Fibroblast of lung (primary cell): ENCODE results near the gene TAF1C.

Experiments
- EZH2 ChIP-seq: IDR thresholded peaks from 2 replicates; pipeline ENCODE4 v1.5.1; 2012; ENCODE audit warnings: low read length, control low read depth, mild to moderate bottlenecking; ENCODE audit errors: missing control alignments
- TF ChIP-seq, protein P1 (sequence below), 2 donors: IDR thresholded peaks in 1 of 2; conservative IDR thresholded peaks in 1 of 2; 1 replicate in 1 of 2; 2 replicates in 1 of 2; pipeline ENCODE4 v1.5.1; 2011 to 2012; ENCODE audit warnings: low read length in 2 of 2, control low read depth in 1 of 2, inconsistent platforms in 1 of 2, low read depth in 1 of 2, mild to moderate bottlenecking in 1 of 2

GRCh38 chr16:84178146-84178765 lies 8.6 kb downstream of the TAF1C start:
- TF ChIP-seq, protein P1, sequence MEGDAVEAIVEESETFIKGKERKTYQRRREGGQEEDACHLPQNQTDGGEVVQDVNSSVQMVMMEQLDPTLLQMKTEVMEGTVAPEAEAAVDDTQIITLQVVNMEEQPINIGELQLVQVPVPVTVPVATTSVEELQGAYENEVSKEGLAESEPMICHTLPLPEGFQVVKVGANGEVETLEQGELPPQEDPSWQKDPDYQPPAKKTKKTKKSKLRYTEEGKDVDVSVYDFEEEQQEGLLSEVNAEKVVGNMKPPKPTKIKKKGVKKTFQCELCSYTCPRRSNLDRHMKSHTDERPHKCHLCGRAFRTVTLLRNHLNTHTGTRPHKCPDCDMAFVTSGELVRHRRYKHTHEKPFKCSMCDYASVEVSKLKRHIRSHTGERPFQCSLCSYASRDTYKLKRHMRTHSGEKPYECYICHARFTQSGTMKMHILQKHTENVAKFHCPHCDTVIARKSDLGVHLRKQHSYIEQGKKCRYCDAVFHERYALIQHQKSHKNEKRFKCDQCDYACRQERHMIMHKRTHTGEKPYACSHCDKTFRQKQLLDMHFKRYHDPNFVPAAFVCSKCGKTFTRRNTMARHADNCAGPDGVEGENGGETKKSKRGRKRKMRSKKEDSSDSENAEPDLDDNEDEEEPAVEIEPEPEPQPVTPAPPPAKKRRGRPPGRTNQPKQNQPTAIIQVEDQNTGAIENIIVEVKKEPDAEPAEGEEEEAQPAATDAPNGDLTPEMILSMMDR (conservative IDR thresholded peaks at IDR 0.05 in 1 of 2, IDR thresholded peaks at IDR 0.05 in 1 of 2; ENCODE audit: low read depth in 1 of 2, low read length in 2 of 2) = no peak
- no peak for TF ChIP-seq EZH2
